OCI-LY3 (cell line): Measurements from ENCODE around the gene NRXN3.

ENCODE experiments used
- EZH2phosphoT487 ChIP-seq: fragments of 200-600 bp; shearing (Covaris generic); IDR thresholded peaks from 2 replicates; pipeline ENCODE4 v1.6.1; 2018; ENCODE audit warnings: antibody characterized with exemption, mixed run types, low read depth
- TF ChIP-seq, protein P1 (sequence below): fragments of 200-600, 300-600 bp; sonication (generic); IDR thresholded peaks from 2 replicates; pipeline ENCODE4 v1.5.1; 2014; ENCODE audit warnings: antibody characterized with exemption, low read length, low read depth

DNA sequence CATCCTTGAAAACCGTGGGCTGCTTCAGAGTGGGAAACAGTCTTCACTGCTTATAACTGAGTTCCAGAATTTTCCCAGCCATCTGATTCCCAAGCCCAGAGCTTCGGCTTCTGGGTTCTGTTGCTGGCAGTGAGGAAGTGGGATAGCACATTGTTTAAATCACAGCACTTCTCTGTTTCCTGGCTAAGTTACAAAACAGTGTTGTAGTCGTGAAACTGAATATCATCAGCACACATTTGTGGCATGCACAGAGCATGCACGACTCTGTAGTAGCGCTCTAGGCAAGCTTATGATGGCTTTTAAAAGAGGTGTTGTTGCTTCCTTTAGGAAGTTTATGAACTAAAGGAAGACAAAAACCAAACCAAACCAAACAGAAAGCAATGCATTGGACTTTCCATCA lies 1005.5 kb downstream of the NRXN3 start:
- TF ChIP-seq, protein P1, sequence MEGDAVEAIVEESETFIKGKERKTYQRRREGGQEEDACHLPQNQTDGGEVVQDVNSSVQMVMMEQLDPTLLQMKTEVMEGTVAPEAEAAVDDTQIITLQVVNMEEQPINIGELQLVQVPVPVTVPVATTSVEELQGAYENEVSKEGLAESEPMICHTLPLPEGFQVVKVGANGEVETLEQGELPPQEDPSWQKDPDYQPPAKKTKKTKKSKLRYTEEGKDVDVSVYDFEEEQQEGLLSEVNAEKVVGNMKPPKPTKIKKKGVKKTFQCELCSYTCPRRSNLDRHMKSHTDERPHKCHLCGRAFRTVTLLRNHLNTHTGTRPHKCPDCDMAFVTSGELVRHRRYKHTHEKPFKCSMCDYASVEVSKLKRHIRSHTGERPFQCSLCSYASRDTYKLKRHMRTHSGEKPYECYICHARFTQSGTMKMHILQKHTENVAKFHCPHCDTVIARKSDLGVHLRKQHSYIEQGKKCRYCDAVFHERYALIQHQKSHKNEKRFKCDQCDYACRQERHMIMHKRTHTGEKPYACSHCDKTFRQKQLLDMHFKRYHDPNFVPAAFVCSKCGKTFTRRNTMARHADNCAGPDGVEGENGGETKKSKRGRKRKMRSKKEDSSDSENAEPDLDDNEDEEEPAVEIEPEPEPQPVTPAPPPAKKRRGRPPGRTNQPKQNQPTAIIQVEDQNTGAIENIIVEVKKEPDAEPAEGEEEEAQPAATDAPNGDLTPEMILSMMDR: no peak
- TF ChIP-seq EZH2phosphoT487: no peak
